Mucosa of rectum (tissue), 2 donors: ENCODE measurements around the gene KIF12.

Experiments used
- H3K27ac ChIP-seq, 2 donors: one replicate each; pipeline ENCODE4 v1.7.0; 2013; ENCODE audit warnings: inconsistent platforms in 2 of 2, low read depth in 2 of 2, low read length in 2 of 2
- H3K27me3 ChIP-seq, 2 donors: one replicate each; pipeline ENCODE4 v1.7.0; 2013; ENCODE audit warnings: low read length in 2 of 2; ENCODE audit not compliant: control insufficient read depth in 2 of 2, insufficient read depth in 2 of 2
- H3K36me3 ChIP-seq, 2 donors: one replicate each; pipeline ENCODE4 v1.7.0; 2013; ENCODE audit warnings: low read length in 2 of 2; ENCODE audit not compliant: control insufficient read depth in 2 of 2, insufficient read depth in 2 of 2
- H3K4me1 ChIP-seq, 2 donors: one replicate each; pipeline ENCODE4 v1.7.0; 2013; ENCODE audit warnings: low read length in 2 of 2, mild to moderate bottlenecking in 1 of 2; ENCODE audit not compliant: control insufficient read depth in 2 of 2, insufficient read depth in 2 of 2
- H3K4me3 ChIP-seq, 2 donors: one replicate each; pipeline ENCODE4 v1.7.0; 2013; ENCODE audit warnings: low read length in 2 of 2
- H3K9ac ChIP-seq, 2 donors: one replicate each; pipeline ENCODE4 v1.7.0; 2013; ENCODE audit warnings: low read length in 2 of 2, low read depth in 1 of 2, mild to moderate bottlenecking in 1 of 2
- H3K9me3 ChIP-seq, 2 donors: one replicate each; pipeline ENCODE4 v1.7.0; 2013; ENCODE audit warnings: low read length in 2 of 2; ENCODE audit not compliant: control insufficient read depth in 2 of 2
- donor health status: healthy.
- donor health status: Normal muscosa, but diverticular disease.

Gene KIF12

DNA sequence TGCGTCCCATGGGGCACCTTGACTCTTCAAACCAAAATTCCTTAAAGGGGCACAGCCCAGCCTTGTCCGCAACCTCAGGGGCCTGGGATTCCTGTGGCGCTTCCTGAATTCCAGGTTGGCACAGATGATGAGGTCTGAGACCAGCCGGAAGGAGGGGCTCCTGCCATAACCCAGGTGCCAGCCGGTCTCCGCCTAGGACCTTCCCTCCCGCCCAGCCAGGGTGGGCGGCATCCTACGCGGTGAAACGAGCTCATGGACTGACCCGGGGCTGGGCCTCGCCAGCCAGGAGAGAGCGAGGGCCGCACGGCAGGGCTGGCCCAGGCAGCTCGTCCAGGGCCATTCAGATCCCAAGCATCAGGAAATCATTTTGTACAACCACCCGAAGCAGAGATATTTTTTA lies 44.0 kb downstream of the KIF12 start:
- Histone ChIP-seq H3K4me3 (no peak overlapping the region), H3K36me3 (no peaks in the 10 kb centered on the region), H3K4me1 (no peaks in the 10 kb centered on the region), H3K9me3 (no peaks in the 10 kb centered on the region), H3K27me3 (no peaks in the 10 kb centered on the region), H3K27ac (no peak overlapping the region), H3K9ac (no peak overlapping the region)

DNA sequence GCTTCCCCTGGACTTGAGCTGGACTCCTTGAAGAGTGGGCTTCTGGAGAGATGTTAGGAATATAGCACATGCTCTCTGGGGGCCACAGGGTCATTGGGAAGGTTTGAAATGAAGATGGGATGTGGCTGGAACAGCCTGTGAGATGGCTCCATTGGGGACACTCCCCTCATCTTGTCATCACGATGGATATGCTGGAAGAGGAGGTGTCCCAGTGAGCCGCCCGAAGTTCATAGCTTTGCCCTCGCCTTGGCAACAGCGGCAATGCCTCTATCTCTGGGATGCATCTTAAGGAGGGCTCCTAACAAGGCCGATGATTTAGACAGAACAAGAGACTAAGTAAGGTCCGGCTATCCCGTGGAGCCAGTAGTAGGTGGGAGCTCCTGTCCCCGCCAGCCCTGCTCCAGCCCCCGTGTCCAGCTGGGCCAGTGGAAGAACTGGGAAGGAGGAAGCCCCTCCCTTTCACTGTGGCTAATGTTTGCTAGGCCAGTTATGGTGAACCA lies 44.9 kb downstream of the KIF12 start:
- no peaks in the 10 kb centered on the region for H3K9me3 ChIP-seq
- H3K27ac ChIP-seq, result no peak overlapping the region
- no peaks in the 10 kb centered on the region for H3K27me3 ChIP-seq
- no peak overlapping the region for H3K4me3 ChIP-seq
- H3K36me3 ChIP-seq, result peaks cover 3% of the 10 kb centered on the region in 2 donors
- no peak overlapping the region for H3K9ac ChIP-seq
- no peaks in the 10 kb centered on the region for H3K4me1 ChIP-seq

DNA sequence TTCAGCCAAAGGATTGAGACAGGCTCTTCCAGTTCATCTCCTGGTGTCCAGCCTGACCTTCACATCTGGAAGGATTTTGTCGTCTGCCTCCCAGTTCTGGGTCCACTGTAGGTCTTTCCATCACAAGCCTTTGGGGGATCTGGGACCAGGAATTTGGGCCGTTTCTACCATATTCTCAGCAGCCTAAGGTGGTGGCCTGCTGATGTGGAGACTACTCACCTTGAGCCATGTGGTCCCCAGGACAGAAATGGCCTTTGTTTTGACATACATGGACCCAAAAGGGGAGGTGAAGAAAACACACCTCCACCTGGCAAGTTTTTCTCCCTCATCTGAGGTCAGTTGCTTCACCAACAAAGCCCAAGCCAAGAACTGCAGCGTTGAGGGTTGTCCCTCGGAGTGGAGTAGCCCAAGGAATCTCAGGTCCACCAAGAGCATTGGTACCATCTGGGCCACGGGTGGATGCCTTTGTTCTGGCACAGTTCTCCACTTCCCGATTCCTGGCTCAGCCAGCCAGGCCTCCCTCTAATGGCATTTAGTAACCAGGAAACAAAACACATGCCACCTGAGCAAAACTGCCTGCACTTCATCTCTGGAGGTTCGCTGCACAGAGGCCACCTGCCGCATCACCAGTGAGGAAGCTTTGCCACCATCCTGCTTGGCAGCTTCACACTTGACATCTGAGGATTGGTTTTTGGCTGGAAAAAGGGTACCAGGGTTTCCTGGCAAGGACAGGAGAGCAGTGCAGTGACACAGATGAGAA lies 45.7 kb downstream of the KIF12 start:
- H3K9me3 ChIP-seq, result no peaks in the 10 kb centered on the region
- no peaks in the 10 kb centered on the region for H3K27me3 ChIP-seq

DNA sequence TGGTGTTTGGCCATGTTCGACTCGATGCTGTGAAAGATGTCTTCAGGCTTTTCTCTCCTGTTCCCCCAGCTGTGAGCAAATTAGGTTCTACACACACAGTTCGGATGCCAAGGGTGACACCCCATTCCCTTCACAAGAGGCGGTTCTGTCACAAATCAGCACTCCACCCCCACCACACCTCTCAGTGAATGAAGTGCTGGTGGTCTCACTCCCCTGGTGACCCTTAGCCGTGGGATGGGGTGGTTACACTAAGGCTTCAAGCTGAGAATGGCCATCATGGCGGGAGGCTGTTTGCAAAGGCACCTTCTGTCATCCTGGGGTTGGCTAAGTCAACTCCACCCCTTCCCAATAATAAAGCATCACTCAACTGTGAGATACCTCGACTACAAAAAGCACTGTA lies 47.4 kb downstream of the KIF12 start:
- no peak overlapping the region for H3K9ac ChIP-seq
- no peaks in the 10 kb centered on the region for H3K27me3 ChIP-seq
- H3K9me3 ChIP-seq, result no peaks in the 10 kb centered on the region
- H3K36me3 ChIP-seq, result peaks cover 8 to 11% of the 10 kb centered on the region in 2 donors
- H3K4me1 ChIP-seq, result no peaks in the 10 kb centered on the region
- H3K4me3 ChIP-seq, result no peak overlapping the region
- no peak overlapping the region for H3K27ac ChIP-seq

More for the DNA sequence above, 45.7 kb downstream of the KIF12 start:
- no peaks in the 10 kb centered on the region for H3K4me1 ChIP-seq
- H3K9ac ChIP-seq, result no peak overlapping the region
- H3K4me3 ChIP-seq, result no peak overlapping the region
- peaks cover 8 to 11% of the 10 kb centered on the region in 2 donors for H3K36me3 ChIP-seq
- no peak overlapping the region for H3K27ac ChIP-seq

DNA sequence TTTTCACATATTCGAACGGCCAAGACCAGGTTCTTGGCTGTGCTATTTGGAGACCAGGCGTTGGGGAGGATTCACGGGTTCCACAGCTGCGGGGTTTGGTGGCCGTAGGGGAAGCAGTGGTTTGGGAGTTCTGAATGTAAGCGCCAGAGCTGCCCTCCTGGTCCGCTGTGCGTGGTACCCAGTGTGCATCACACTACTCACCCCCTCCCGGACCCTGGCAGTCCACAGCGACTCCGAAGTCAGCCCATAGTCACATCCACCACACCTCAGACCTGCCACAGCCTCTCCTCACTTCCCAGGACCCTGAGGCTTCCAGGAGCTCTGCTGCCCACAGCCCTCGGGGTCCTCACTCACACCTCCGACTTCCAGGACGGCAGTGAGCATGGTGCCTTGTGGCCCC lies 47.8 kb downstream of the KIF12 start:
- Histone ChIP-seq H3K36me3 (peaks cover 8 to 11% of the 10 kb centered on the region in 2 donors), H3K27ac (no peak overlapping the region)

DNA sequence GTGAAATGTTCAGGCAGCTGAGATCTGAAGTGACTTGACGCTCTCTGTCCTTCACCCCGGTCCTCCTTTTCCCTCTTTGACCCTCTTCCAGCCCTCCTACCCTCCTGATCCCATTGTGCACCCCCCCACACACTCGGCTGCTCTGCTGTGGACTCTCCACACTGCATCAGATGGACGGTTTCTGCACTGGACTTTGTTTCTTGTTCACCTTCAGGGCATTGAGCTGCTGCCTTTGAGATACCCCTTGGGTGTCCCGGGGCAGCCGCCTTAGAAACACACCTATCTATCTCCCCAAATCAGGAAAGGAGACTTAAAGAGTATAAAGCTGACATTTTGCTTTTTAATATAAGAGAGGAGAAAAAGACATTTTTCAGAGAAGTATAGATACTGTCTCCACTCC lies 48.4 kb downstream of the KIF12 start:
- Histone ChIP-seq H3K4me1 (no peaks in the 10 kb centered on the region), H3K36me3 (peaks cover 8 to 11% of the 10 kb centered on the region in 2 donors), H3K9me3 (no peaks in the 10 kb centered on the region), H3K4me3 (no peak overlapping the region), H3K9ac (no peak overlapping the region), H3K27me3 (no peaks in the 10 kb centered on the region), H3K27ac (no peak overlapping the region)

More for the DNA sequence above, 47.8 kb downstream of the KIF12 start:
- Histone ChIP-seq H3K4me3 (no peak overlapping the region), H3K9ac (no peak overlapping the region), H3K4me1 (no peaks in the 10 kb centered on the region), H3K27me3 (no peaks in the 10 kb centered on the region), H3K9me3 (no peaks in the 10 kb centered on the region)

DNA sequence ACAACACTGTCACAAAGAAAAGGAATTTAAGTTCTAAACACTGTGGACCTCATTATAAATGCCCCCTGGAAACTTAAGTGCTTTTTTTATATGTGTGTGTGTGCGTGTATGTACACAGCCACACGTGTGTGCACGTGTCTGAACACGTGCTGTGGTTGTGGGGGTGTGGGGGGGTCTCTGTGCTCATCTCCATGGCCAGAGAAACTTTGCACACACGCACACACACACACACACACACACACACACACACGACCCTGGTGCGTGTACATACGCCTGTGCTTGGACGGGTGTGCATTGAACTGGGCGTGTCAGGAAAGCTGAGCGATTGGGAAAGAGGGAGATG lies 48.9 kb downstream of the KIF12 start:
- H3K27me3 ChIP-seq, result no peaks in the 10 kb centered on the region
- no peak overlapping the region for H3K4me3 ChIP-seq
- no peaks in the 10 kb centered on the region for H3K4me1 ChIP-seq
- peaks cover 8 to 11% of the 10 kb centered on the region in 2 donors for H3K36me3 ChIP-seq
- no peak overlapping the region for H3K9ac ChIP-seq
- no peak overlapping the region for H3K27ac ChIP-seq
- H3K9me3 ChIP-seq, result no peaks in the 10 kb centered on the region

DNA sequence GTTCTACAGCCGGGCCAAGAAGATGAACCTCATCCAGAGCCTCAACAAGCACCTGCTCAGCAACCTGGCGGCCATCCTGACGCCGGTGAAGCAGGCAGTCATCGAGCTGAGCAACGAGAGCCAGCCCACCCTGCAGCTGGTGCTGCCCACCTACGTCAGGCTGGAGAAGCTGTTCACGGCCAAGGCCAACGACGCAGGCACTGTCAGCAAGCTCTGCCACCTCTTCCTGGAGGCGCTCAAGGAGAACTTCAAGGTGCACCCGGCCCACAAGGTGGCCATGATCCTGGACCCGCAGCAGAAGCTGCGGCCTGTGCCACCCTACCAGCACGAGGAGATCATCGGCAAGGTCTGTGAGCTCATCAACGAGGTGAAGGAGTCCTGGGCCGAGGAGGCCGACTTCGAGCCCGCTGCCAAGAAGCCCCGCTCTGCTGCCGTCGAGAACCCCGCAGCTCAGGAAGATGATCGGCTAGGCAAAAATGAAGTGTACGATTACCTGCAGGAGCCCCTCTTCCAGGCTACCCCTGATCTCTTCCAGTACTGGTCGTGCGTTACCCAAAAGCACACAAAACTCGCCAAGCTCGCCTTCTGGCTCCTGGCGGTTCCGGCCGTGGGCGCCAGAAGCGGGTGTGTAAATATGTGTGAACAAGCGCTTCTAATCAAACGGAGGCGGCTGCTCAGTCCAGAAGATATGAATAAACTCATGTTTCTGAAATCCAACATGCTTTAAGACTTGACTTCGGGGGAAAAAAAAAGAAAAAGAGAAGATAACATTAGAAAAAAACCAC lies 49.5 kb downstream of the KIF12 start:
- Histone ChIP-seq H3K27ac (no peak overlapping the region), H3K36me3 (peaks cover 8 to 11% of the 10 kb centered on the region in 2 donors)

DNA sequence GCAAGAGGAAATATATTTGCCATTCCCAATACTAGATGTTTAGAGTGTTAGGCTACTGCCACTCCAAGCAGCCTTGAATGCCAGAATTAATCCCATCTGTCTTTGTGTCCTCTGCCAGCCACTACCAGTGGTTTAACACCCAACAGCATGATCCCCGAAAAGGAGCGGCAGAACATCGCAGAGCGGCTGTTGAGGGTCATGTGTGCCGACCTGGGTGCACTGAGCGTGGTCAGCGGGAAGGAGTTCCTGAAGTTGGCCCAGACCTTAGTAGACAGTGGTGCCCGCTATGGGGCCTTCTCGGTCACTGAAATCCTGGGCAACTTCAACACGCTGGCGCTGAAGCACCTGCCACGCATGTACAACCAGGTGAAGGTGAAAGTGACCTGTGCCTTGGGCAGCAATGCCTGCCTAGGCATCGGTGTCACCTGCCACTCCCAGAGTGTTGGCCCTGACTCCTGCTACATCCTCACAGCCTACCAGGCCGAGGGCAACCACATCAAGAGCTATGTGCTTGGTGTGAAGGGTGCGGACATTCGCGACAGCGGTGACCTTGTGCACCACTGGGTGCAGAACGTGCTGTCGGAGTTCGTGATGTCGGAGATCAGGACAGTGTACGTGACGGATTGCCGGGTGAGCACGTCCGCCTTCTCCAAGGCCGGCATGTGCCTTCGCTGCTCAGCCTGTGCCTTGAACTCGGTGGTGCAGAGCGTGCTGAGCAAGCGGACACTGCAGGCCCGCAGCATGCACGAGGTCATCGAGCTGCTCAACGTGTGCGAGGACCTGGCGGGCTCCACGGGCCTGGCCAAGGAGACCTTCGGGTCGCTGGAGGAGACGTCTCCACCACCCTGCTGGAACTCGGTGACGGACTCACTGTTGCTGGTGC lies 50.3 kb downstream of the KIF12 start:
- Histone ChIP-seq H3K9ac (no peak overlapping the region), H3K27ac (no peak overlapping the region), H3K9me3 (no peaks in the 10 kb centered on the region), H3K36me3 (peaks cover 8 to 11% of the 10 kb centered on the region in 2 donors), H3K4me1 (no peaks in the 10 kb centered on the region), H3K4me3 (no peak overlapping the region), H3K27me3 (no peaks in the 10 kb centered on the region)

More for the DNA sequence above, 49.5 kb downstream of the KIF12 start:
- Histone ChIP-seq H3K9me3 (no peaks in the 10 kb centered on the region), H3K4me3 (no peak overlapping the region), H3K4me1 (no peaks in the 10 kb centered on the region), H3K27me3 (no peaks in the 10 kb centered on the region), H3K9ac (no peak overlapping the region)
